ENCODE data around the gene VWA2.
"Not testable (repeated sequence)": the region's sequence is repeated elsewhere in the genome, so short reads cannot be mapped to it uniquely, and the experiment has no call there.

The VWA2 gene

DNA sequence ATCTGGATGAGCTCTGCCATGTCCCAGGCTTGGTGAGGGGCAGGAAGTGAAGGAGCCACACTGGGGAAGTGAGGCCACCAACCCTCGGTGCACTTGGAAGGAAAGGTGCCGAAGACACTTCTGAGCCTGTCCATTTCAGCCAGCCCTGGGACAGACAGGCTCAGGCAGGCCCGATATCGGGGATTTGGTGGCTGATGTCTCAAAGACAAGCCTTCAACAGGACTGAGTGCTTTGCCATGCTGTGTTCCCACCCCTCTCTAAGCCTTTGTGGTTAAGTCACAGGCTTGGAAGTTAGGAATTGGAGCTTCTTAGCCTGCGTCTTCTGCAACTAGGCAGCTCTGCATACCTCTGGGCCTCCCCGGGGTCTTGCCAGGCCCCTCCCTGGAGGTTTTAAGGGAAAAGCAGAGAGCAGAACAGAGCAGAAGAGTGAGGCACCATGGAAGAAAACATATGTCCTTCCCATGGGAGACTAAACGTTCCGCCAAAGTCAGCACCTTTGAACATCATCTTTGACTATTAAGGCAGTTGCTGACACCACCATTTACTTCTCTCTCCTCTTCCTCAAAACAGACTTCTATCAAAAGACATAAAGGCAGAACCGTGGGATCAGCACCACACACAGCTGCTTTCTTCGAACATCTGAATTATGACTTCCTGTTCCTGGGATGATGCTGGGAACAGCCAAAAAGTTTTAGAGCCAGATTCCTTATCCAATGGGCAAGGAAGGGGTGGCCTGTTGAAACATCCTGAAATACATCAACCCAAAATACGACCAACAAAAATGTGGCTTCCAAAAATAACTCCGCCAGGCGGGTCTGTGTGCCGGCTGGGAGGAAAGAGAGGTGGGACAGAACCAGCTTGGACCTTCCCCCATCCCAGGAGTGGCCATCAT, 93.5 kb downstream of the VWA2 start:
- H3K4me3 ChIP-seq (replicated peaks; ENCODE audit: low read depth, low read length) = no peak overlapping the region
- DNase-seq (ENCODE audit: extremely low read depth, low read depth) = no peak
- TF ChIP-seq, protein P1, sequence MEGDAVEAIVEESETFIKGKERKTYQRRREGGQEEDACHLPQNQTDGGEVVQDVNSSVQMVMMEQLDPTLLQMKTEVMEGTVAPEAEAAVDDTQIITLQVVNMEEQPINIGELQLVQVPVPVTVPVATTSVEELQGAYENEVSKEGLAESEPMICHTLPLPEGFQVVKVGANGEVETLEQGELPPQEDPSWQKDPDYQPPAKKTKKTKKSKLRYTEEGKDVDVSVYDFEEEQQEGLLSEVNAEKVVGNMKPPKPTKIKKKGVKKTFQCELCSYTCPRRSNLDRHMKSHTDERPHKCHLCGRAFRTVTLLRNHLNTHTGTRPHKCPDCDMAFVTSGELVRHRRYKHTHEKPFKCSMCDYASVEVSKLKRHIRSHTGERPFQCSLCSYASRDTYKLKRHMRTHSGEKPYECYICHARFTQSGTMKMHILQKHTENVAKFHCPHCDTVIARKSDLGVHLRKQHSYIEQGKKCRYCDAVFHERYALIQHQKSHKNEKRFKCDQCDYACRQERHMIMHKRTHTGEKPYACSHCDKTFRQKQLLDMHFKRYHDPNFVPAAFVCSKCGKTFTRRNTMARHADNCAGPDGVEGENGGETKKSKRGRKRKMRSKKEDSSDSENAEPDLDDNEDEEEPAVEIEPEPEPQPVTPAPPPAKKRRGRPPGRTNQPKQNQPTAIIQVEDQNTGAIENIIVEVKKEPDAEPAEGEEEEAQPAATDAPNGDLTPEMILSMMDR (IDR thresholded peaks at IDR 0.05; ENCODE audit: low read depth, low read length, missing control alignments) = no peak

DNA sequence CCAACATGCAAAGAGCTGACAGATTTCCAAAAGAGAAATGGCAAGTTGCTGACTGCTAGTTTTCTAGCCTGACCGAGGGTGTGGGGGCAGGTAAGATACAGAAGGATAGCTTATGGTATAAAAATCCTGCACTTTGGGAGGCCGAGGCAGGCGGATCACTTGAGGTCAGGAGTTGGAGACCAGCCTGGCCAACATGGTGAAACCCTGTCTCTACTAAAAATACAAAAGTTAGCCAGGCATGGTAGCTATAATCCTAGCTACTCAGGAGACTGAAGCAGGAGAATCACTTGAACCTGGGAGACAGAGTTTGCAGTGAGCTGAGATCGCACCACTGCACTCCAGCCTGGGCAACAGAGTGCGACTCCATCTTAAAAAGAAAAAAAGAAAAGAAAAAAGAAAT, 94.4 kb downstream of the VWA2 start:
- not testable (repeated sequence) for H3K4me3 ChIP-seq (replicated peaks; ENCODE audit: low read depth, low read length); DNase-seq (ENCODE audit: extremely low read depth, low read depth)

DNA sequence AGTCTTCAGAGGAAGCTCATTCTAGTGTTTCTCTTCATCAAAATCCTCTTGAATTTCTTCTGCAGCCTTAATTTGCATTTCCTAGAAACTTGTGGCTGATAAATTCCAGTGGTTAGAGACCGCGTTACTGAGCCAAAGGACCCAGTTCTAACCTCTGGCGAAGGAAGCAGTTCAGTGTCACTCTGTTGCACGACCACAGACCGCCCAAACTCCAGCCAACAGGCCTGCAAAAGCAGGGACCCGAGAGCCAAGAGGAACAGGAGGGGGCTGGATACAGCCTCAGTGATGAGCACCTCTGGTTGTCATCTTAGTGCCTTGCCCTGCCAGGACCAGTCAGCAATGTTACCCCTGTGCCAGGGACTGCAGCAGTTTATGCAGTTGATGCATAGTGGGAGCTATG, 95.2 kb downstream of the VWA2 start:
- no peak for DNase-seq (ENCODE audit: extremely low read depth, low read depth)
- TF ChIP-seq, protein P1 (IDR thresholded peaks at IDR 0.05; ENCODE audit: low read depth, low read length, missing control alignments) = no peak
- no peak overlapping the region for H3K4me3 ChIP-seq (replicated peaks; ENCODE audit: low read depth, low read length)

DNA sequence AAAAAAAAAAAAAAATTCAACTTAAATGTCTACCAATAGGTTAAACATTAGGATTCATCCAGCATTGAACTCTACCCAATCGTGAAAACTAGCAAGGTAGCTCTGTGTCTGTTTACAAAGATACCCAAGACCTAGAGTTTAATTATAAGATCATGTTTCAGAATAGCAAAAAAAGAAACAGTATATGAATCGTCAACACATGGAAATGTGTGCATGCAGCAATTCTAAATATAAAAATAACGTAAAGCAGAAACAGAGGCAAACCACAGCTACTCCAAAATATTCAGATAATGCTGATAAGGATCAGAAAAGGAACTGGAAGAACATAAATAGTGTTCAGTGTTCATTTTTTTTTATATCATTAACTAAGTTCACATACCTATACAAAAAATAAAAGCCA, 96.6 kb downstream of the VWA2 start:
- TF ChIP-seq, protein P1 (IDR thresholded peaks at IDR 0.05; ENCODE audit: low read depth, low read length, missing control alignments) = no peak
- no peak for DNase-seq (ENCODE audit: extremely low read depth, low read depth)
- no peak overlapping the region for H3K4me3 ChIP-seq (replicated peaks; ENCODE audit: low read depth, low read length)

DNA sequence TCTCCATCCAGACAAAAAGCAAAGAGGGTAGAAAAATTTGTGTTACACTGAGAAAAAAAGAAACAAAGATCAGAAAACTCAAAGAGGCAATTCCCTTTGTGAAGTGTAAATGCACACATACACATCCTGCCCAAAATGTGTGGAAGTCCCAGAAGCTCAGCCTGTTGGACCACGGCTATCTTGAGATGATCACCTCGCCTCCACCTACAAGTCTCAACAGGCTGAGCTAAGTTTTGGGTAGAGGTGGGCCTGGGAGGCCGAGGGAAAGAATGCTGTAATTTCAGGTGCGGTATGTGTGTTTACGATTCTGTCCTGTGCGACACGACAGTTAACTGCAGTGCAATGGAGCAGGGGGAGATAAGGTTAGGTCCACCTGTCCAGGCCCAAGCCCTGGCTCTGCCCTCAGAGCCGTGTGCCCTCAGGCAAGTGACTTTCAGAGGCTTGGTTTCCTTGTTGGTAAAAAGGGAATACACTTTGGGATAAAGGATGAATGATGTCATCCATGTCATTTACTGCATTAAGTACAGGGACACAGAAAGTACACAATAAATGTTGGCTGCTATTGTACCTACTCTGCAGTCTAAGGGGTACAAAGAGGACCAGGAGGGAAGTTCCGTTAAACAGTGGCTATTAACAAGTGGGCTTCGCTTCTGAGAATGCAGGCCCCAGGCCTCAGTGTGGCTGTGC, 97.9 kb downstream of the VWA2 start:
- TF ChIP-seq, protein P1 (IDR thresholded peaks at IDR 0.05; ENCODE audit: low read depth, low read length, missing control alignments) = no peak
- H3K4me3 ChIP-seq (replicated peaks; ENCODE audit: low read depth, low read length) = no peak overlapping the region
- DNase-seq (ENCODE audit: extremely low read depth, low read depth) = no peak

DNA sequence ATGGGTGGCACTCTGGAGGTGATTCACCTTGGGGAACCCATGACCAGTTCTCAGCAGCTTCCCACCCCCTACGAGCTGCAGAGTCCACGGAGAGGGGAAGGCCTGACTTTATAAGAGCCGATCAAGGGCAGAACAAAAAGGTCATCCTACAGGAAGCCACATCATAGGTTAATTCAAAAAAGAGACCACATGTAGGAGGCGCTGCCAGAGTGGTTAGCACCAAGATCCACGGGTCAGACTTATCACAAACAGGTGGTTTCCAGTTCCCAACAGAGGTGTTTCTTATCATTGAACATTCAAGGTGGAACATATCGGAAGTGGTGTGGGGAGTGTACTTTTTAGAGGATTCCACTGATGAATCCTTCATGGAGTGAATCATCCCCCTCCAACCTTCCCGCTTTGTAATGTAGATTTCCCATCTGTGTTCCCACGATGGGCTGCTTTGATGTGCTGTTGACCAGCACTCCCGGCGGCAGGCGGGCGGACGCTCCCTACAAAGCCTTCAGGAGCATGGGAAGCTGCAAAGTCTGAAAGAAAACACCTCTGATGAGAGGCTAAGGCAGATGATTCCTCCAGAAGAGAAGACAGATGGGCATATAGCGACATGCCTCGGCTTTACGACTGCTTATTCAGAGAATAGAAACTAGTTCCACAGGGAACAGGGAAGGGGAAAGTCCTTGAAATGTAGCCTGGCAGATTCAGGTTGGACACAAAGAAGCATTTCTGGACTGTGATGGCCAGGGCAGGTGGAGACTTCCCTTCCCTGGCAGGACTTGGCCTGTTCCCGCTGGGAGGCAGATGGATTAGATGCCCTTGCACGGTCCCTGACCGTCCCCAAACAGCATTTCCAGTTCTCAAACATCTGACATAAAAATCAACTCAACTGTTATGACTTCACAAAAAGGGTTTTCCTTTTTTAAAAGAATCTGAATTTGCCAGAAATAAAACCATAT, 98.7 kb downstream of the VWA2 start:
- no peak for DNase-seq (ENCODE audit: extremely low read depth, low read depth)
- TF ChIP-seq, protein P1 (IDR thresholded peaks at IDR 0.05; ENCODE audit: low read depth, low read length, missing control alignments) = no peak
- no peak overlapping the region for H3K4me3 ChIP-seq (replicated peaks; ENCODE audit: low read depth, low read length)
